Measurements from ENCODE around the gene PRELID3B.

Gene PRELID3B

DNA sequence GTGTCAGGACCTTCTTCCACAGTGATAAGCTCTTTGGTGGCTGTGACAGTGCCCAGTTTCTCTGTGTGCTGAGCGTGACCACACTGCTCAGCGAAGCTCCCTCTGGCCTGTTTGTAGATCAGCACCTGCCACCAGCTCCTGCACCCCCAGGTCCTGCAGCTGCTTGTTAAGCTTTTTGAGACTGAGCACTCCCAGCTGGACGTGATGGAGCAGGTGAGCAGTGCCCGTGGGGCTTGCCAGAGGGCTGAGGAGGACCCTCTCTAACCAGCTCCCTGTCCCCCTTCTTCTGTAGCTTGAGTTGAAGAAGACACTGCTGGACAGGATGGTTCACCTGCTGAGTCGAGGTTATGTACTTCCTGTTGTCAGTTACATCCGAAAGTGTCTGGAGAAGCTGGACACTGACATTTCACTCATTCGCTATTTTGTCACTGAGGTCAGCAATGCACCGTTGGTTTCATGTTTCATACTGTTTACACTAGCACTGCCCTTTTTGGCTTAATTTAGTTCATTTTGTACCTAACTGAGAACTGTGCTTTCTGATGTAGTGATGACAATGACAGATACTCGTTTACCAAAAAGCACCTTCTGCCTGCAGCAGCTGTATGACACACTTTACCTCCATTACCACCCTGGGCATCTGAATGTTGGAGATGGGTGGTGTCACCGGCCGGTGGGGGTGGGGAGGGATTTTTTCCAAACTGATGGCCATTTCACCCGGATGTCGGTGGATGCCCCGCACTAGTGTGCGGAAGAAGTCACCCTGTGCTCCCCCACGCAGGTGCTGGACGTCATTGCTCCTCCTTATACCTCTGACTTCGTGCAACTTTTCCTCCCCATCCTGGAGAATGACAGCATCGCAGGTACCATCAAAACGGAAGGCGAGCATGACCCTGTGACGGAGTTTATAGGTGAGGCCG lies 49.0 kb downstream of the PRELID3B start:
- DNase-seq = no peak

DNA sequence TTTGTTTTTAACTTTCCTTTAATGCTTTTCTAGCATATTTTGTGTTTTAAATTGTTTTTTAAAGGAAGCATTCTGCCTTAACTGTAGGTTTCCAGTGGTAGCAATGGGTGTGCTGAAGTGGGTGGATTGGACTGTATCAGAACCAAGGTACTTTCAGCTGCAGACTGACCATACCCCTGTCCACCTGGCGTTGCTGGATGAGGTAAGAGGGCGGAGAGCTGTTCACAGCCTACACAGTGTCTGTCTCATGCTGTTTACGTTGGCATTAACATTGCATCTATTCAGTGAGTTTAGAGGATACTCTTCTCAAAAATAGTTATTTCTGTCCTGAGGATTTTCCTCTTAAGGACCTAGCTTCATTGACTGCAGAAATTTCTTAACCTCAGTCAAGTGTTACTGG lies 49.7 kb downstream of the PRELID3B start:
- DNase-seq = no peak

DNA sequence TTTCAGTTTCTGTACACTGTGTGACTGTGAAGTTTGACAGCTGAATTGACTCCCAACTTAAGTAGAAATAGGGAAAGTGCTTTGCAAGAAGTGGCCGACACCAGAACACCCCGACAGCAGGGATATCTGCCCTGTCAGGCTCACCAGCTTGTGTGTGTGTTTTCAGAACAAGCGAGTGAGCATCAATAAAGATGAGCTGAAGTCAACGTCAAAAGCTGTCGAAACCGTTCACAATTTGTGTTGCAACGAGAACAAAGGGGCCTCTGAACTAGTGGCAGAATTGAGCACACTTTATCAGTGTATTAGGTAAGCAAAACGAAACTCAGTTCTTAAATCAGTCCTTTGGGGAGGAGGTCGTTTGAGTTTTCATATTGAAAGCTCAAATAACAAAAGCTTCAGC lies 50.9 kb downstream of the PRELID3B start:
- no peak for DNase-seq

DNA sequence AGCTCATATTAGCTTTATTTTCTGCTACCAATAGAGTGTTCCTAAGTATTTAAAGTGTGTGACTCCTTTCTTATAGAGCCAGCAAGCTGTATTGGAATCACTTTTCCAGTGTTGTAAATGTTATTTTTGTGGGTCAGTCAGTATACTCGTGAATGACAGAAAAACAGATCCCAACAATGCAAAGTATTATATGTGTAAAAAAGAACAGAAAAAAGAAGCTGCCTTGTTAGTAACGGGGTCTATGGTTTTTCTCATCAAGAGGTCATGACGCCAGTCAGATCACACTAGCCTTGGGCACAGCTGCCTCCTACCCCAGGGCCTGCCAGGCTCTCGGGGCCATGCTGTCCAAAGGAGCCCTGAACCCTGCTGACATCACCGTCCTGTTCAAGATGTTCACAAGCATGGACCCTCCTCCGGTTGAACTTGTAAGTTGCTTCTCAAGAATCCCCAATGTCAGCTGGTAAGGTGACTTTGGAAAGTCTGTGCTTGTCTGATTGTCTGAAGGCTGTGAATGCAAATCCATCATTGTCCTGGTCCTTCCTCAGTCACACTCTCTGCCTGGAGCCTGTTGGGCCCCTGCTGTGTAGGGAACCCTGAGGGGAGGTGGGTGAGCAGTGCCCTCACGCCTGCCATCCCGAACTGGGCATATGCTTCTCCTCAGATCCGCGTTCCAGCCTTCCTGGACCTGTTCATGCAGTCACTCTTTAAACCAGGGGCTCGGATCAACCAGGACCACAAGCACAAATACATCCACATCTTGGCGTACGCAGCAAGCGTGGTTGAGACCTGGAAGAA lies 51.7 kb downstream of the PRELID3B start:
- no peak for DNase-seq

DNA sequence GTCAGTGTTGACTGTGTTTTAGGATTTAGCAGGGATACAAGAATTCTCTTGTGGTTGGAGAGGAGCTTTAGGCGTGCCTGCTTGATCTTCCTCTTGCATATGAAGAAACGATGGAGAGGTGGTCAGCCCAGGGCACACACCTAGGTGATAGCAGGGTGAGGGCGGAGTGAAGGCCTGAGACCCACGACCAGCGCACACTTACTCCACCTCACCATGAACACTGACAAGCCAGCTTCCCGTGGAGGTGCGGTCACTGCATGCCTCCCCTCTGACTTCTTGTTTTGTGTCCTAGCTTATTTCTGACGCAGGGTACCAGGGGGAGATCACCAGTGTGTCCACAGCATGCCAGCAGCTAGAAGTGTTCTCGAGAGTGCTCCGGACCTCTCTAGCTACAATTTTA lies 53.4 kb downstream of the PRELID3B start:
- DNase-seq = no peak

DNA sequence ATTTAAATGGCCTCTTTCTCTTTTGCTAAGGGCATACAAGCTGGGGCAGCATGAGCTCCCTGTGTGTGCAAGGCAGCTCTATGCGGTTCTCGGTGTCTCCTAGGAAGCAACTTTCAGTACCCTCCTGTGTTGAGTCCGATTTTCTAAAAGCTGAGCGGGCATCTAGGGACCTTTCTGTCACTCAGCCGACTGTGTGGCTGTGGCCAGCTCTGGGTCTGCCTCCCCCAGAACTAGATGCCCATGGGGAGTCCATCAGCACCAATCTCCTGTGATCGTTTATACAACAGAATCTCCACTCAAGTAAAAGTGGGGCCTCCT lies 54.1 kb downstream of the PRELID3B start:
- DNase-seq = no peak

DNA sequence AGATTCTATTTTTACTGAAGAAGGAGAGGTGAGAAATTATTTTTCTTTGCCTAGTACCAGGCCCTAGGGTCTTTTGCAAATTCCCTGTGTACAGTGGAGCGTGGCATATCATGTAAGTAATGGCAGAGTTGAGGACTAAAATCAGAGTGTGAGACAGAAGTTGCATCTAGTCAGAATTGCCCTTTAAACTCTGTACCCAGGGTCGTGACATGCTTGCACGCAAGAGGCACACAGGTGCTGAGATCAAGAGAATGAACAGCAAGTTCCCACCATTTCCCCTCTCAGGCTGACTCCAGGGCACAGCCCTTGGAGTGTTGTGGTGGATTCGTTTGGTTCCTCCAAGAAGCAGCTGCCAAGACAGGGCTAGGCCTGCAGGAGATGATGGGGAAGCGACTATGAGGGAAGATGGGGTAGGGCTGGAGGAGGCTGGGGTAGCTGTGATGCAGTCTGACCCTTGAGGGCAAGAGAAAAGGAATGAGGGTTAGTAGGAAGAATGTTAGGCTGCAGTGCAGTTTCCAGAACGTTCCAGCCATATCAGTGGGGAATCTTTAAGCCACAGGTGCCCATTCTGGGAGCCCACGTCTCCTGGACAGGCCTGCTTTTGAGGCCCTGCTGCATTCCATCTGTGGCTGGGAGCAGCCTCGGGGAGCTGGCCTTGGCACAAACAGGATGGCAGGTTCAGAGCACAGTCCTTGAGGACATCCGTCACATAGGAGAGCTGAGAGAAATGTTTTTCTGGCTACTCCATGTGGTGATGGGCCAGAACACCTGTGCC lies 54.6 kb downstream of the PRELID3B start:
- no peak for DNase-seq

DNA sequence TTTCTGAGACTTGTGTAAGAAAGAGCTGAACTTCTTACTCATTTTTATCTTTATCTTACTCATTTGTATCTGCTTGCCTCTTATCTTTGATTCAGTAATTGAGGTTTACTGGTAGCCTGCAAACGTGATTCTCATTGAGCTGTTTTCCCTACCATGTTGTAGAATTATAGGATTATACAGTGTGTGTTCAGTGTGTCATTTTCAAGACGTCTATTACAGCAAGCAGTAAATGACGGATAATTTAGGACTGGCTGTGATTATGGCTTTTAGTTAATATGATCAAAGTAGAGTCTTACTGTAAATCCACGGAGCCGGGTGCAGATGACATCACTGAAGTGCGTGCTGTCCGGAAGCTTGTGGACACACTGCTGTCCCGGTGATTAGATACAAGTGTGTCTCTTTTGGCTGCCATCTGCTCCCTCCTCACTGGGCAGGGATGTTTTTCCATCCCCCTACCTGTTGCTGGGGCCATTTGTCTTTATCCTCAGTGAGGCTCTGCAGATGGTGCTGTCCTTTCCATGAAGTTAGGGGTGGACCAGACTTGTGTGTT lies 55.5 kb downstream of the PRELID3B start:
- DNase-seq = no peak

DNA sequence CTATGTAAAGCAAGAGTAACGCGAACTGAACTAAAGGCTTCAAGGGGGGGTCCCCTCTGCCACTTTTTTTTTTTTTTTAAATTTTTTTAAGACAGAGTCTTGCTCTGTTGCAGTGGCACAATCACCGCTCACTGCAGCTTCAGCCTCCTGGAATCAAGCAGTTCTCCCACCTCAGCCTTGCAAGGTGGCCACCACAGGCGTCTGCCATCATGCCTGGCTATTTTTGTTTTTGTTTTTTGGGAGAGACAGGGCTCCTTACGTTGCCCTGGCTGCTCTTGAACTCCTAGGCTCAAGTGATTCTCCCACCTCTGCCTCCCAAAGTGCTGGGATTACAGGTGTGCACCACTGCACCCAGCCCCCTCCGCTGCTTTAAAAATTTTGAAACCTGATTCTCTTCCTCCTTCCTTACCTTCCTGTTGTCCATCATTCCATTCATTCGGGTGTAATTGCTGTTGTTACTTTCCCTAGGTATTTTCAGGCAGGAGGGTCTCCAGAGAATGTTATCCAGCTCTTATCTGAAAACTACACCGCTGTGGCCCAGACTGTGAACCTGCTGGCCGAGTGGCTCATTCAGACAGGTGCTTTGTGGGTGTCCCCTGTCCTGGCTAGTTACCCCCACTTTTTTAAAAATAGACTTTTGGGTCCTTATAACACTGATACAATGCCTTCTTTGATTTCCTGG lies 56.2 kb downstream of the PRELID3B start:
- DNase-seq = no peak

DNA sequence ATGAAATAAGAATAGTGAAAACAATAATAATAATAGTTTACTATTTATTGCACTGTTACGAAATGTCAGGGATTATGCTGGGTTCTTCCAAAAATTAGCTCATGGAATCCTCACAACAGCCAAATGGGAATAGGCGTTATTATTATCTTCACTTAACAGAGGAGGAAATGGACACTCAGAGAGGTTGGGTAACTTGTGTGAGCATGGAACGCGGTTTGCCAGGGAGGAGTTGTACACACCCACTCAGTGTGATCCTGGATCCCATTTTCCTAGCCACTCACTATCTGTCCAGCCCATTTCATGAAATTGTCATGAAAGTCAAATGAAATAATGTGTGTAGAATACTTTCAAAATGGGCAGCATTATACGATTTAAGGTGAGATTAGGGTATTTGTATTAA lies 56.9 kb downstream of the PRELID3B start:
- no peak for DNase-seq

DNA sequence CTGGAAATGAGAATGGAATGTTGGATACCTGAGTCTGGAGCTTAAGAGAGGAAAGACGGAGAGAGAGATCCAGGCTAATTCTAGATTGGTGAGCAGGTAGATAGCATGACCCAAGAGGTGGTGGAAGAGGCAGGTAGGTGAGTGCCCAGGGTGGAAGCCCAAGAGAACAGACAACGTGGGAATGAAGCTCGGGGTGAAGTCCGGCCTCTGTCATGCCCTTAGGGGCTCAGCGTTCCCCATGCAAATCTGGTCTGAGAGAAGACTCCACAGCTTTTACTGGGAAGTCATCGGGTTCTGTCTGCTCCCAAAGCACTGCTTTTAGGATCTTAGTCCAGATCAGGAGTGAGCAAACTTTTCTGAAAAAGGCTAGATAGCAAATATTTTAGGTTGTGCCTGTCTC lies 57.9 kb downstream of the PRELID3B start:
- no peak for DNase-seq
